Karpas-422 (cell line): ENCODE measurements around the gene ZNF101. TPM values are rescaled to one million over a fixed set of nuclear protein-coding genes. Genes with fewer than 3 reads are reported as not detected.
"Not testable (repeated sequence)": the region's sequence is repeated elsewhere in the genome, so short reads cannot be mapped to it uniquely, and the experiment has no call there.

ENCODE experiments used
- DNase-seq: peaks from one replicate; pipeline ENCODE4 v3.0.0-alpha.2; 2015
- H2AFZ ChIP-seq: fragments of 200-600 bp; sonication (generic); 2 replicates; pipeline ENCODE4 v1.6.1; 2014; ENCODE audit warnings: antibody characterized with exemption, low read length, mixed read lengths
- H3K27ac ChIP-seq: fragments of 200-600 bp; sonication (generic); 2 replicates; pipeline ENCODE4 v1.5.1; 2014; ENCODE audit warnings: mild to moderate bottlenecking, low read length, moderate library complexity
- H3K27me3 ChIP-seq: fragments of 200-600 bp; sonication (generic); 2 replicates; pipeline ENCODE4 v1.6.1; 2014; ENCODE audit warnings: low read length, mixed read lengths
- H3K36me3 ChIP-seq: fragments of 200-600 bp; sonication (generic); 2 replicates; pipeline ENCODE4 v1.6.1; 2014; ENCODE audit warnings: low read length, mixed read lengths; ENCODE audit not compliant: insufficient read depth
- H3K4me1 ChIP-seq: fragments of 200-600 bp; sonication (generic); 2 replicates; pipeline ENCODE4 v1.6.1; 2014; ENCODE audit warnings: mild to moderate bottlenecking, low read length, mixed read lengths
- H3K4me2 ChIP-seq: fragments of 200-600 bp; sonication (generic); 2 replicates; pipeline ENCODE4 v1.6.1; 2014; ENCODE audit warnings: low read length, low read depth, mild to moderate bottlenecking; ENCODE audit not compliant: poor library complexity, severe bottlenecking
- H3K4me3 ChIP-seq: fragments of 200-600 bp; sonication (generic); 2 replicates; pipeline ENCODE4 v1.5.1; 2014; ENCODE audit warnings: mild to moderate bottlenecking, antibody characterized with exemption, low read length, mixed read lengths
- H3K79me2 ChIP-seq: fragments of 200-600 bp; sonication (generic); 2 replicates; pipeline ENCODE4 v1.6.1; 2014; ENCODE audit warnings: mild to moderate bottlenecking, low read length, mixed read lengths
- H3K9ac ChIP-seq: fragments of 200-600 bp; sonication (generic); 2 replicates; pipeline ENCODE4 v1.6.0; 2014; ENCODE audit warnings: low read length
- H3K9me2 ChIP-seq: fragments of 200-600 bp; sonication (generic), shearing (Covaris generic); replicated peaks from 2 replicates; pipeline ENCODE4 v1.6.0; 2014; ENCODE audit warnings: mild to moderate bottlenecking, low read length, moderate library complexity; ENCODE audit not compliant: insufficient read depth
- H3K9me3 ChIP-seq: fragments of 300-700, 200-600 bp; sonication (generic); 2 replicates; pipeline ENCODE4 v1.6.1; 2014; ENCODE audit warnings: low read length, mixed read lengths
- H4K20me1 ChIP-seq: fragments of 200-600 bp; sonication (generic); 2 replicates; pipeline ENCODE4 v1.6.1; 2014; ENCODE audit warnings: mild to moderate bottlenecking, antibody characterized with exemption, low read length, low read depth; ENCODE audit not compliant: insufficient read depth
- total RNA-seq: library from RNA; depleted of rRNA; stranded (reverse); fragments of >200 nt; shearing (Covaris generic); gene quantifications from 2 replicates; pipeline ENCODE4 v1.2.3, GENCODE V29; 2014; ENCODE audit warnings: low replicate concordance

The ZNF101 gene
- total RNA-seq, 1 experiment from 2014 or later, result 15.0 TPM

GRCh38 chr19:19679176-19680073, 10.8 kb downstream of the ZNF101 start:
- H3K27ac ChIP-seq, result no peak overlapping the region
- no peak overlapping the region for H3K9ac ChIP-seq
- H3K4me1 ChIP-seq, result no peaks in the 10 kb centered on the region
- H3K4me2 ChIP-seq, result no peak overlapping the region
- H3K9me2 ChIP-seq, result no peaks in the 10 kb centered on the region
- H3K36me3 ChIP-seq, result peaks cover 66% of the 10 kb centered on the region
- peaks cover 19% of the 10 kb centered on the region for H3K79me2 ChIP-seq
- H3K27me3 ChIP-seq, result no peaks in the 10 kb centered on the region
- H2AFZ ChIP-seq, result no peak overlapping the region
- H4K20me1 ChIP-seq, result no peaks in the 10 kb centered on the region
- no peak for DNase-seq
- H3K4me3 ChIP-seq, result no peak overlapping the region
- H3K9me3 ChIP-seq, result peaks cover 40% of the 10 kb centered on the region

- H3K9me3 ChIP-seq, H3K79me2 ChIP-seq, DNase-seq, H3K4me3 ChIP-seq, H3K36me3 ChIP-seq, H3K9me2 ChIP-seq, H3K4me2 ChIP-seq, H3K27ac ChIP-seq, H3K9ac ChIP-seq, H2AFZ ChIP-seq, H4K20me1 ChIP-seq, H3K4me1 ChIP-seq, H3K27me3 ChIP-seq: not testable (repeated sequence)
These were observed 17.5 kb downstream of the ZNF101 start for GRCh38 chr19:19686119-19686518.

GRCh38 chr19:19686580-19686979, 17.9 kb downstream of the ZNF101 start:
- H3K27ac ChIP-seq, result no peak overlapping the region
- no peak overlapping the region for H3K4me3 ChIP-seq
- H3K4me1 ChIP-seq, result no peaks in the 10 kb centered on the region
- H3K9ac ChIP-seq, result no peak overlapping the region
- no peaks in the 10 kb centered on the region for H3K79me2 ChIP-seq
- no peaks in the 10 kb centered on the region for H3K27me3 ChIP-seq
- no peak for DNase-seq
- H3K36me3 ChIP-seq, result peaks cover 3% of the 10 kb centered on the region; the same call in 1 of the 2 replicates
- H3K9me3 ChIP-seq, result peaks cover 4% of the 10 kb centered on the region
- H2AFZ ChIP-seq, result no peak overlapping the region
- H4K20me1 ChIP-seq, result no peaks in the 10 kb centered on the region
- no peak overlapping the region for H3K4me2 ChIP-seq
- H3K9me2 ChIP-seq, result no peaks in the 10 kb centered on the region

- Histone ChIP-seq H4K20me1 (no peaks in the 10 kb centered on the region), H3K27ac (no peak overlapping the region), H3K36me3 (peaks cover 2% of the 10 kb centered on the region; the same call in 1 of the 2 replicates), H3K4me2 (no peak overlapping the region), H3K79me2 (no peaks in the 10 kb centered on the region), H3K9me3 (peaks cover 4% of the 10 kb centered on the region; the same call in 1 of the 2 replicates), H3K9me2 (no peaks in the 10 kb centered on the region), H3K4me1 (no peaks in the 10 kb centered on the region), H2AFZ (no peak overlapping the region), H3K4me3 (no peak overlapping the region), H3K9ac (no peak overlapping the region), H3K27me3 (no peaks in the 10 kb centered on the region)
- DNase-seq, result peak; percentile 64
These were observed 18.5 kb downstream of the ZNF101 start for GRCh38 chr19:19687090-19687489.

- DNase-seq, H3K27ac ChIP-seq, H3K4me2 ChIP-seq, H3K36me3 ChIP-seq, H3K9me2 ChIP-seq, H3K27me3 ChIP-seq, H3K4me3 ChIP-seq, H2AFZ ChIP-seq, H4K20me1 ChIP-seq, H3K79me2 ChIP-seq, H3K9me3 ChIP-seq, H3K9ac ChIP-seq, H3K4me1 ChIP-seq: not testable (repeated sequence)
These were observed 20.4 kb downstream of the ZNF101 start for GRCh38 chr19:19689023-19689422.

GRCh38 chr19:19691683-19692082, 23.0 kb downstream of the ZNF101 start:
- no peaks in the 10 kb centered on the region for H3K79me2 ChIP-seq
- H3K9me3 ChIP-seq, result no peaks in the 10 kb centered on the region
- no peaks in the 10 kb centered on the region for H3K9me2 ChIP-seq
- no peaks in the 10 kb centered on the region for H3K27me3 ChIP-seq
- no peak overlapping the region for H3K27ac ChIP-seq
- H3K4me1 ChIP-seq, result no peaks in the 10 kb centered on the region
- no peaks in the 10 kb centered on the region; the same call in 1 of the 2 replicates for H3K36me3 ChIP-seq
- H3K9ac ChIP-seq, result no peak overlapping the region
- no peak overlapping the region for H3K4me2 ChIP-seq
- no peak for DNase-seq
- no peaks in the 10 kb centered on the region for H4K20me1 ChIP-seq
- H3K4me3 ChIP-seq, result no peak overlapping the region
- H2AFZ ChIP-seq, result no peak overlapping the region

- no peaks in the 10 kb centered on the region for H3K9me2 ChIP-seq
- no peak overlapping the region for H2AFZ ChIP-seq
- H3K9me3 ChIP-seq, result no peaks in the 10 kb centered on the region
- no peak overlapping the region for H3K9ac ChIP-seq
- no peak overlapping the region for H3K4me3 ChIP-seq
- H3K36me3 ChIP-seq, result no peaks in the 10 kb centered on the region
- H3K4me1 ChIP-seq, result no peaks in the 10 kb centered on the region
- H3K27ac ChIP-seq, result no peak overlapping the region
- H4K20me1 ChIP-seq, result no peaks in the 10 kb centered on the region
- H3K79me2 ChIP-seq, result no peaks in the 10 kb centered on the region
- H3K27me3 ChIP-seq, result no peaks in the 10 kb centered on the region
- DNase-seq, result no peak
- H3K4me2 ChIP-seq, result no peak overlapping the region
These were observed 27.7 kb downstream of the ZNF101 start for GRCh38 chr19:19696386-19696785.

GRCh38 chr19:19697589-19697988, 28.9 kb downstream of the ZNF101 start:
- no peak overlapping the region for H3K4me3 ChIP-seq
- no peaks in the 10 kb centered on the region for H4K20me1 ChIP-seq
- H3K36me3 ChIP-seq, result no peaks in the 10 kb centered on the region

More at GRCh38 chr19:19697589-19697988, 28.9 kb downstream of the ZNF101 start:
- H3K9ac ChIP-seq, result no peak overlapping the region
- H3K27me3 ChIP-seq, result no peaks in the 10 kb centered on the region
- H3K27ac ChIP-seq, result no peak overlapping the region
- H3K9me3 ChIP-seq, result no peaks in the 10 kb centered on the region
- H3K4me1 ChIP-seq, result no peaks in the 10 kb centered on the region
- no peaks in the 10 kb centered on the region for H3K79me2 ChIP-seq
- H2AFZ ChIP-seq, result no peak overlapping the region
- no peaks in the 10 kb centered on the region for H3K9me2 ChIP-seq
- no peak overlapping the region for H3K4me2 ChIP-seq
- DNase-seq, result no peak
